Measurements from ENCODE around the gene PPFIA1. TPM values are rescaled to one million over a fixed set of nuclear protein-coding genes. Genes with fewer than 3 reads are reported as not detected.

The PPFIA1 gene
- total and polyA plus RNA-seq, 2 experiments from 2014 or later, result 36.0 to 39.6 TPM

DNA sequence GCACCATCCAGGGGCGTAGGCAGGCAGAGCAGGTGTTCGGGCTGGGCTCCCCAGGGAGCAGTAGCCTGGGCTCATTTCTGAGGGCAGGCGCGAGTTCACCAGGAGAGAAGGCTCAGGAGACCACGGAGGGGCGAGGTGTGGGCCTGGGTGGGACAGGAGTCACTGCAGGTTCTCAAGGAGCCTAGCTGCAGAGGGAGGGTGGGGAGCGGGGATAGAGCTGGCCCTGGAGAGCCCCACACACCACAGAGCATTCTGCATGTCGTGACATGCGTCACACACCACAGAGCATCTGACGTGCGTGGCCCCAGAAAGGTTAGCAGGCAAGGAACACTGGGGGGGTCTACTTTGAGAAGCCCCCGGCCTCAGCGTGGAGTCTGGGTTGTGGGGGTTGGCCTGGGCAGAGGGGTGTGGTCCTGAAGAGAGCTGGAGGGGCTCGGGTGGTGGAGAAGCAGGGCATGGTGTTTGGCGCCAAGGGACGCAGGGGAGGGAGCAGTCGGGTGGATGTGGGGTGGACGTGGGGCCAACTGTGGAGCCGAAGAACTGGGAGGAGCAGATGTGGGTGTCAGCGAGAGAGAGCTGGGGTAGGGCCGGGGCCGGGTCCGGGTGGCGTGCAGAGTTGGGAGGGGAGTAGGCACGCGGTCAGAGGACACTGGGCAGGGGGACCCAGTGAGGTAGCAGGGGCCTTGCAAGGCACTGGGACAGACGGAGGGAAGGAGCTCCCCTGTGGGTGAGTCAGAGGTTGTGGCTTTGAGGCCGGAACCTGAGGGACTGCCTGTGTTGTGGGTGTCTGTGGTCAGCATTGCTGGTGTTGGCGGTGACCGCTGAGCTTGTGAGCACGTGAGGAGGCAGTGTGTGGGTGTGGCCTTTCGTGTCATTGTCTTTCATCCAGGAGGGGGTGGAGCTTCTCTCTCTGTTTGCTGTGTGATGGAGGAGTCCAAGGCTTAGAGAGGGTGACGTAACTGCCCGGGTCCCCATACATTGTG is 153.3 kb downstream of the PPFIA1 start:
- DNase-seq (ENCODE audit: low spot score), result no peak
- Histone ChIP-seq H3K4me2 (no peak overlapping the region), H3K27me3 (no peaks in the 10 kb centered on the region), H3K79me2 (peaks cover 2% of the 10 kb centered on the region), H3K36me3 (replicated peaks; ENCODE audit: insufficient read depth, low read depth) (no peaks in the 10 kb centered on the region), H3K9me3 (ENCODE audit: low read depth) (no peaks in the 10 kb centered on the region), H3K9me2 (replicated peaks; ENCODE audit: insufficient read depth) (no peaks in the 10 kb centered on the region), H4K20me1 (ENCODE audit: insufficient read depth, poor library complexity, severe bottlenecking) (no peaks in the 10 kb centered on the region), H2AFZ (no peak overlapping the region), H3K4me1 (ENCODE audit: insufficient read depth) (no peaks in the 10 kb centered on the region), H3K4me3 (no peak overlapping the region), H3K27ac (no peak overlapping the region)
- TF ChIP-seq EZH2phosphoT487 (IDR thresholded peaks at IDR 0.05; ENCODE audit: low read depth, severe bottlenecking, unreplicated experiment), result no peak
- TF ChIP-seq EZH2 (IDR thresholded peaks at IDR 0.05; ENCODE audit: borderline replicate concordance), result no peak
- TF ChIP-seq CTCF (IDR thresholded peaks at IDR 0.05; ENCODE audit: poor library complexity), result no peak
- 97% methylated on average over 25 of the region's 34 CpGs for WGBS (ENCODE audit: low lambda C conversion rate, missing lambda C conversion rate)

DNA sequence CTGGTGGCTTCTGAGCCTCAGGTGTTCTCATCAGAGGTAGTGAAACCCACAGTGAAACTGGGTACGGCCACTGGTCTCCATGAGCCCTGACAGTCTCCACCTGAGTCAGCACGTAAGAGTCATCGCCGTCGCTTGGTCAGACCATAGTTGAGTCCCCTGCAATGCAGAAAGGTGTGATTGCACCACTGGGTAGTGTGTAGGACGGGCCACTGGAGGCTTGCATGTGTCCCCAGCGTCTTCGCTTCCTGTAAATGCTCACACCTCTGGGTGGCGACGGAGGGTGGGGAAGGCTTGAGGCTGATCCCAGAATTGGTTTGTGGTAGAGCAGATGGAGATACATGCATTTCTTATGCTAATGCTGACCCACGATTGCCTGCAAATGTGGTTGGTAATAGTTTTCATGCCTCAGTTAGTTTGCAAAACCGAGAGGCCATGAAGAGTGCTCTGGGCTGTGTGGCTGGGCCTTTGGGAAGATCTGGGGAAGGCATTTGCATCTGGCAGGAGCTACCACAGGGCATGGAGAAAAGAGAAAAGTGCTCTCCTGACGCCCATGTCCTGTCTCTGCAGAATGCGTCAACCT is 154.4 kb downstream of the PPFIA1 start:
- Histone ChIP-seq H2AFZ (no peak overlapping the region), H3K27ac (no peak overlapping the region), H3K36me3 (replicated peaks; ENCODE audit: insufficient read depth, low read depth) (no peaks in the 10 kb centered on the region), H3K9me3 (ENCODE audit: low read depth) (no peaks in the 10 kb centered on the region), H3K4me3 (no peak overlapping the region), H3K4me1 (ENCODE audit: insufficient read depth) (no peaks in the 10 kb centered on the region), H3K27me3 (no peaks in the 10 kb centered on the region), H3K9me2 (replicated peaks; ENCODE audit: insufficient read depth) (no peaks in the 10 kb centered on the region), H3K4me2 (no peak overlapping the region), H4K20me1 (ENCODE audit: insufficient read depth, poor library complexity, severe bottlenecking) (no peaks in the 10 kb centered on the region), H3K79me2 (no peaks in the 10 kb centered on the region)
- 95% methylated on average over 14 of the region's 14 CpGs for WGBS (ENCODE audit: low lambda C conversion rate, missing lambda C conversion rate)
- no peak for TF ChIP-seq CTCF (IDR thresholded peaks at IDR 0.05; ENCODE audit: poor library complexity)
- TF ChIP-seq EZH2phosphoT487 (IDR thresholded peaks at IDR 0.05; ENCODE audit: low read depth, severe bottlenecking, unreplicated experiment), result no peak
- no peak for TF ChIP-seq EZH2 (IDR thresholded peaks at IDR 0.05; ENCODE audit: borderline replicate concordance)
- DNase-seq (ENCODE audit: low spot score), result no peak

GRCh38 chr11:70427436-70427835 is 156.9 kb downstream of the PPFIA1 start:
- no peaks in the 10 kb centered on the region for H3K79me2 ChIP-seq

More at GRCh38 chr11:70427436-70427835, 156.9 kb downstream of the PPFIA1 start:
- no peak overlapping the region for H3K4me2 ChIP-seq
- H3K27me3 ChIP-seq, result no peaks in the 10 kb centered on the region
- DNase-seq (ENCODE audit: low spot score), result no peak
- WGBS (ENCODE audit: low lambda C conversion rate, missing lambda C conversion rate), result 98% methylated on average over 11 of the region's 11 CpGs
- no peak overlapping the region for H3K4me3 ChIP-seq
- no peaks in the 10 kb centered on the region for H4K20me1 ChIP-seq (ENCODE audit: insufficient read depth, poor library complexity, severe bottlenecking)
- no peak overlapping the region for H2AFZ ChIP-seq
- H3K9me3 ChIP-seq (ENCODE audit: low read depth), result no peaks in the 10 kb centered on the region
- no peaks in the 10 kb centered on the region for H3K9me2 ChIP-seq (replicated peaks; ENCODE audit: insufficient read depth)
- no peak for TF ChIP-seq EZH2phosphoT487 (IDR thresholded peaks at IDR 0.05; ENCODE audit: low read depth, severe bottlenecking, unreplicated experiment)
- TF ChIP-seq EZH2 (IDR thresholded peaks at IDR 0.05; ENCODE audit: borderline replicate concordance), result no peak
- TF ChIP-seq CTCF (IDR thresholded peaks at IDR 0.05; ENCODE audit: poor library complexity), result no peak
- no peaks in the 10 kb centered on the region for H3K4me1 ChIP-seq (ENCODE audit: insufficient read depth)
- H3K36me3 ChIP-seq (replicated peaks; ENCODE audit: insufficient read depth, low read depth), result no peaks in the 10 kb centered on the region
- no peak overlapping the region for H3K27ac ChIP-seq

All from hepatocyte (in vitro differentiated cells).